H1 (cell line): Measurements from ENCODE around the gene TTBK2. TPM values are rescaled to one million over a fixed set of nuclear protein-coding genes. Genes with fewer than 3 reads are reported as not detected.

Experiments used
- CTCF ChIA-PET: fragments of 300-600 bp; sonication (Branson Sonifier 250); formaldehyde crosslinking; loops from one replicate; lab custom pipeline; 2021; ENCODE audit not compliant: partially characterized antibody; lab: Charles Lee
- POLR2A ChIA-PET: fragments of 300-600 bp; sonication (Branson Sonifier 250); formaldehyde crosslinking; loops from one replicate; lab custom pipeline; 2021; ENCODE audit warnings: inconsistent platforms; ENCODE audit not compliant: partially characterized antibody; lab: Charles Lee
- DNase-seq, 2 experiments: peaks; one replicate each; pipeline versions ENCODE4 v3.0.0 to v3.0.0-alpha.2; 2010 to 2022; ENCODE audit warnings: low spot score in 2 of 2, low read depth in 1 of 2, mixed read lengths in 1 of 2
- FAIRE-seq: peaks from 2 replicates; lab custom pipeline; 2011; peaks lifted over from hg19 to GRCh38; lab: Jason Lieb, UNC
- H2AFZ ChIP-seq: 2 replicates; pipeline ENCODE4 v1.8.1; 2012; ENCODE audit warnings: low read length, inconsistent platforms
- H2AK5ac ChIP-seq: 2 replicates; pipeline ENCODE4 v1.6.1; 2013; ENCODE audit warnings: low read depth, low read length
- H2BK120ac ChIP-seq: replicated peaks from 2 replicates; pipeline ENCODE3; 2013; ENCODE audit warnings: low read depth, low read length, inconsistent platforms
- H2BK12ac ChIP-seq: 2 replicates; pipeline ENCODE4 v1.6.1; 2013; ENCODE audit warnings: low read depth, low read length
- H2BK15ac ChIP-seq: 2 replicates; pipeline ENCODE4 v1.6.1; 2013; ENCODE audit warnings: low read length
- H2BK20ac ChIP-seq: 2 replicates; pipeline ENCODE4 v1.6.1; 2013; ENCODE audit warnings: low read length
- H2BK5ac ChIP-seq: 2 replicates; pipeline ENCODE4 v1.6.1; 2013; ENCODE audit warnings: low read depth, low read length
- H3K14ac ChIP-seq: 2 replicates; pipeline ENCODE4 v1.6.1; 2013; ENCODE audit warnings: inconsistent platforms; ENCODE audit not compliant: insufficient read length
- H3K18ac ChIP-seq: 2 replicates; pipeline ENCODE4 v1.6.1; 2013; ENCODE audit warnings: low read length; ENCODE audit errors: extremely low read depth
- H3K23ac ChIP-seq: 2 replicates; pipeline ENCODE4 v1.6.1; 2013; ENCODE audit warnings: inconsistent platforms; ENCODE audit not compliant: insufficient read length
- H3K23me2 ChIP-seq: 2 replicates; pipeline ENCODE4 v1.6.1; 2013; ENCODE audit warnings: low read depth, low read length
- H3K27ac ChIP-seq: 2 replicates; pipeline ENCODE4 v1.6.1; 2011; ENCODE audit warnings: low read depth, low read length, inconsistent platforms
- H3K27me3 ChIP-seq, 4 experiments: replicated peaks in 1 of 4; 1 replicate in 1 of 4; 2 replicates in 3 of 4; pipeline versions ENCODE4 v1.6.1 to v1.8.1; 2011 to 2013; ENCODE audit warnings: low read length in 3 of 4, mild to moderate bottlenecking in 3 of 4, inconsistent platforms in 2 of 4, mixed read lengths in 2 of 4, moderate library complexity in 1 of 4; ENCODE audit not compliant: control insufficient read depth in 3 of 4, insufficient read depth in 3 of 4; ENCODE audit errors: extremely low read depth in 1 of 4
- H3K36me3 ChIP-seq, 4 experiments: 2 replicates each; pipeline versions ENCODE4 v1.6.1 to v1.8.1; 2011 to 2013; ENCODE audit warnings: mild to moderate bottlenecking in 4 of 4, low read length in 3 of 4, moderate library complexity in 2 of 4, control low read depth in 1 of 4, inconsistent platforms in 1 of 4; ENCODE audit not compliant: insufficient read depth in 4 of 4, control insufficient read depth in 2 of 4
- H3K4ac ChIP-seq: replicated peaks from 2 replicates; pipeline ENCODE3; 2013; ENCODE audit warnings: low read length, low read depth, mixed read lengths, inconsistent platforms; ENCODE audit not compliant: insufficient read length
- H3K4me1 ChIP-seq, 4 experiments: replicated peaks in 1 of 4; 1 replicate in 1 of 4; 2 replicates in 3 of 4; pipeline versions ENCODE4 v1.6.1 to v1.8.1; 2011 to 2013; ENCODE audit warnings: low read length in 3 of 4, inconsistent platforms in 2 of 4, mixed read lengths in 1 of 4; ENCODE audit not compliant: insufficient read depth in 4 of 4, control insufficient read depth in 3 of 4
- H3K4me2 ChIP-seq, 2 experiments: 2 replicates each; pipeline versions ENCODE4 v1.6.1 to v1.8.1; 2011 to 2013; ENCODE audit warnings: low read depth in 2 of 2, low read length in 2 of 2, control low read depth in 1 of 2, inconsistent platforms in 1 of 2, mild to moderate bottlenecking in 1 of 2; ENCODE audit not compliant: insufficient read depth in 1 of 2
- H3K4me3 ChIP-seq, 4 experiments: fragments of 200-600, 300-600 bp in 1 of 4; sonication (generic), shearing (Covaris generic), sonication (Bioruptor Twin) in 1 of 4; 2 replicates each; pipeline versions ENCODE4 v1.5.1 to v1.8.1; 2011 to 2016; ENCODE audit warnings: low read length in 4 of 4, low read depth in 3 of 4, control low read depth in 2 of 4, inconsistent platforms in 2 of 4, mild to moderate bottlenecking in 2 of 4, mixed read lengths in 1 of 4, moderate library complexity in 1 of 4; ENCODE audit not compliant: insufficient read depth in 2 of 4; ENCODE audit errors: extremely low read depth in 1 of 4
- H3K56ac ChIP-seq: replicated peaks from 2 replicates; pipeline ENCODE3; 2013; ENCODE audit warnings: low read depth, mild to moderate bottlenecking, mixed read lengths, low read length, inconsistent platforms; ENCODE audit not compliant: insufficient read length
- H3K79me1 ChIP-seq: 2 replicates; pipeline ENCODE4 v1.6.1; 2013; ENCODE audit warnings: low read depth, low read length, control low read depth
- H3K79me2 ChIP-seq, 2 experiments: 2 replicates each; pipeline versions ENCODE4 v1.6.1 to v1.8.1; 2012 to 2013; ENCODE audit warnings: low read length in 2 of 2, mild to moderate bottlenecking in 2 of 2, inconsistent platforms in 1 of 2; ENCODE audit not compliant: insufficient read depth in 2 of 2, control insufficient read depth in 1 of 2
- H3K9ac ChIP-seq, 4 experiments: replicated peaks in 1 of 4; 1 replicate in 1 of 4; 2 replicates in 3 of 4; pipeline versions ENCODE4 v1.6.1 to v1.8.1; 2011 to 2013; ENCODE audit warnings: low read depth in 3 of 4, low read length in 3 of 4, control low read depth in 2 of 4, mild to moderate bottlenecking in 2 of 4, moderate library complexity in 2 of 4, inconsistent platforms in 1 of 4; ENCODE audit errors: extremely low read depth in 1 of 4
- H3K9me3 ChIP-seq, 2 experiments: 2 replicates each; pipeline versions ENCODE4 v1.6.1 to v1.8.1; 2012 to 2013; ENCODE audit warnings: mild to moderate bottlenecking in 2 of 2, moderate library complexity in 2 of 2, control low read depth in 1 of 2, inconsistent platforms in 1 of 2, low read depth in 1 of 2, low read length in 1 of 2, mixed read lengths in 1 of 2; ENCODE audit not compliant: insufficient read depth in 2 of 2
- H4K20me1 ChIP-seq, 2 experiments: replicated peaks in 1 of 2; 2 replicates each; pipeline versions ENCODE3 to v1.8.1; 2011 to 2013; ENCODE audit warnings: inconsistent platforms in 2 of 2, low read length in 2 of 2, mild to moderate bottlenecking in 1 of 2; ENCODE audit not compliant: insufficient read depth in 2 of 2, control insufficient read depth in 1 of 2
- H4K5ac ChIP-seq: 2 replicates; pipeline ENCODE4 v1.6.1; 2013; ENCODE audit warnings: low read length, low read depth, mixed read lengths, inconsistent platforms; ENCODE audit not compliant: insufficient read length
- H4K8ac ChIP-seq: 2 replicates; pipeline ENCODE4 v1.8.0; 2013; ENCODE audit warnings: mild to moderate bottlenecking, moderate library complexity, low read length, inconsistent platforms; ENCODE audit not compliant: insufficient read depth; ENCODE audit errors: extremely low read depth
- H4K91ac ChIP-seq: replicated peaks from 2 replicates; pipeline ENCODE3; 2013; ENCODE audit warnings: low read length, mixed read lengths, inconsistent platforms; ENCODE audit not compliant: insufficient read length
- EGR1 ChIP-seq: IDR thresholded peaks from 2 replicates; pipeline ENCODE4 v1.6.1; 2011; ENCODE audit warnings: low read depth, low read length, borderline replicate concordance
- FOSL1 ChIP-seq: IDR thresholded peaks from 2 replicates; pipeline ENCODE4 v1.6.1; 2011; ENCODE audit warnings: mild to moderate bottlenecking, low read depth, low read length, moderate library complexity; ENCODE audit not compliant: insufficient read depth
- POLR2A ChIP-seq, 2 experiments: IDR thresholded peaks; 1 replicate in 1 of 2; 2 replicates in 1 of 2; pipeline ENCODE4 v1.6.1; 2011; ENCODE audit warnings: low read depth in 2 of 2, low read length in 2 of 2, mild to moderate bottlenecking in 2 of 2; ENCODE audit errors: control extremely low read depth in 1 of 2
- POLR2AphosphoS5 ChIP-seq: IDR thresholded peaks from 2 replicates; pipeline ENCODE4 v1.6.1; 2011; ENCODE audit warnings: low read depth, low read length
- RXRA ChIP-seq: IDR thresholded peaks from 2 replicates; pipeline ENCODE4 v1.6.1; 2011; ENCODE audit warnings: low read depth, mild to moderate bottlenecking, low read length, moderate library complexity; ENCODE audit not compliant: insufficient read depth
- SRF ChIP-seq: IDR thresholded peaks from 2 replicates; pipeline ENCODE4 v1.6.1; 2011; ENCODE audit warnings: mild to moderate bottlenecking, low read depth, low read length, moderate library complexity
- SUZ12 ChIP-seq: fragments of 200-600 bp; sonication (generic); IDR thresholded peaks from 2 replicates; pipeline ENCODE4 v1.6.1; 2012; ENCODE audit warnings: mild to moderate bottlenecking, inconsistent platforms, low read length, moderate library complexity, mixed read lengths
- TBP ChIP-seq: IDR thresholded peaks from 2 replicates; pipeline ENCODE4 v1.6.1; 2011; ENCODE audit warnings: low read depth, low read length, improper control_type of control experiment
- TEAD4 ChIP-seq: IDR thresholded peaks from 2 replicates; pipeline ENCODE4 v1.6.1; 2012; ENCODE audit warnings: low read depth, low read length, inconsistent platforms, mixed read lengths
- ZNF274 ChIP-seq: IDR thresholded peaks from 2 replicates; pipeline ENCODE4 v1.7.0; 2012; ENCODE audit warnings: low read length, borderline replicate concordance; ENCODE audit errors: extremely low read depth
- WGBS, 2 experiments: shearing (Covaris generic) in 1 of 2; methylation state at CpG; one replicate each; pipeline versions ENCODE4 v1.1.6 to v1.1.7; 2013 to 2015; ENCODE audit warnings: low lambda C conversion rate in 2 of 2, mixed read lengths in 2 of 2, inconsistent platforms in 1 of 2, low coverage in 1 of 2, missing lambda C conversion rate in 1 of 2; ENCODE audit not compliant: insufficient replicate concordance in 2 of 2, insufficient coverage in 1 of 2, insufficient read length in 1 of 2; ENCODE audit errors: extremely low coverage in 1 of 2, missing lambda C conversion rate in 1 of 2; 5-methylcytosine and 5-hydroxymethylcytosine counted together
- polyA plus RNA-seq, 7 experiments: library from polyadenylated mRNA; depleted of rRNA in 3 of 7; stranded (reverse) in 5 of 7; unstranded in 2 of 7; fragments of >200 nt in 5 of 7; fragments of 200-250 nt in 2 of 7; gene quantifications; 1 replicate in 5 of 7; 2 replicates in 1 of 7; 4 replicates in 1 of 7; pipeline versions ENCODE4 v1.2.1 to v1.2.3, GENCODE V29; 2011 to 2013; ENCODE audit warnings: missing spikeins in 2 of 7, mixed read lengths in 2 of 7
- total RNA-seq: library from RNA; stranded (reverse); fragmentation: NEBNext Ultra II Directional; extraction: Animal tissue kit (Norgen Biotek cat#: 25700); gene quantifications from 2 replicates; pipeline ENCODE4 v1.2.1, GENCODE V29; 2021

TTBK2 gene
- total and polyA plus RNA-seq, 2 of the 8 experiments (the other 6 are each of a cell fraction or from before 2014, with no cell fraction given): 2.7 to 18.2 TPM

- H3K56ac ChIP-seq: no peak overlapping the region
- H3K23me2 ChIP-seq: no peaks in the 10 kb centered on the region
- TF ChIP-seq FOSL1: no peak
- TF ChIP-seq TBP: no peak
- TF ChIP-seq TEAD4: no peak
- TF ChIP-seq POLR2A (IDR thresholded peaks at IDR 0.05; ENCODE audit: control extremely low read depth in 1 of 2, low read depth in 2 of 2, low read length in 2 of 2): no peak
- no peak for TF ChIP-seq ZNF274
- TF ChIP-seq SRF: no peak
- TF ChIP-seq RXRA: no peak
- no peak for TF ChIP-seq POLR2AphosphoS5
- TF ChIP-seq EGR1: no peak
- TF ChIP-seq SUZ12: no peak
- TF ChIP-seq, all 59 proteins: peak for 0
- Histone ChIP-seq H3K14ac (no peak overlapping the region), H2AK5ac (no peak overlapping the region), H2BK20ac (no peak overlapping the region), H3K36me3 (no peaks in the 10 kb centered on the region; a peak in 1 of 8 replicates), H3K9me3 (no peaks in the 10 kb centered on the region), H2BK12ac (no peak overlapping the region), H3K4me1 (no peaks in the 10 kb centered on the region), H3K27ac (no peak overlapping the region), H2AFZ (no peak overlapping the region), H2BK15ac (no peak overlapping the region), H4K8ac (no peak overlapping the region), H3K27me3 (no peaks in the 10 kb centered on the region), H3K79me1 (no peaks in the 10 kb centered on the region), H2BK5ac (no peak overlapping the region), H3K23ac (no peak overlapping the region), H3K79me2 (no peaks in the 10 kb centered on the region), H3K4me2 (no peak overlapping the region), H4K91ac (no peak overlapping the region), H3K4me3 (no peak overlapping the region), H4K5ac (no peak overlapping the region), H2BK120ac (no peak overlapping the region), H4K20me1 (no peaks in the 10 kb centered on the region), H3K18ac (no peak overlapping the region), H3K4ac (no peak overlapping the region), H3K9ac (no peak overlapping the region)
- ChIA-PET POLR2A (no interaction called here), CTCF (interaction anchor here (4.7 kb wide), 1 partner anchor 9 kb away, joined by 41 read pairs; no protein-coding TSS in a partner anchor)
- 95% methylated on average over 4 of the region's 4 CpGs; no CpG with 5 or more reads in 1 of the 2 experiments for WGBS, 2 experiments
- FAIRE-seq (no peak), DNase-seq (no peak)
These were observed 117.1 kb downstream of the TTBK2 start for GRCh38 chr15:42803436-42803835.
